ENCODE data around the gene LAMB3.

GRCh38 chr1:209587789-209588188 is 64.4 kb downstream of the LAMB3 start:
- no peak; the same call in 1 of the 2 replicates for TF ChIP-seq CTCF (conservative IDR thresholded peaks at IDR 0.05; ENCODE audit: low read depth, low read length)
- TF ChIP-seq EZH2phosphoT487 (IDR thresholded peaks at IDR 0.05; ENCODE audit: borderline replicate concordance, low read length) = 0 out of 2 replicates have a peak, but pooled peaks have one; percentile 32
- TF ChIP-seq EZH2 (IDR thresholded peaks at IDR 0.05; ENCODE audit: low read length, unreplicated experiment) = no peak

All from PC-3 (cell line).